PC-3 (cell line): ENCODE results near the gene RGS10. TPM values are rescaled to one million over a fixed set of nuclear protein-coding genes. Genes with fewer than 3 reads are reported as not detected.

Experiments
- ATAC-seq: fragments of 200-7000 bp; cut with Tn5 transposase; 2 replicates; pipeline ENCODE4 v1.9.1; 2020; ENCODE audit warnings: mild to moderate bottlenecking, moderate library complexity
- BruUV-seq: library from RNA; stranded (reverse); fragments of 400-500 nt; replicated peaks from 2 replicates; lab custom pipeline; 2021; lab: Mats Ljungman, UMichigan
- CTCF ChIA-PET: fragments of 300-600 bp; sonication (Branson Sonifier 250); formaldehyde crosslinking; loops from one replicate; lab custom pipeline; 2022; ENCODE audit warnings: antibody characterized with exemption; lab: Charles Lee
- POLR2A ChIA-PET: fragments of 300-600 bp; sonication (Branson Sonifier 250); formaldehyde crosslinking; loops from one replicate; lab custom pipeline; 2022; ENCODE audit warnings: antibody characterized with exemption; ENCODE audit not compliant: unreplicated experiment; lab: Charles Lee
- DNase-seq: peaks from one replicate; pipeline ENCODE4 v3.0.0-alpha.2; 2015
- H2AFZ ChIP-seq: fragments of 300-600 bp; sonication (generic); 2 replicates; pipeline ENCODE4 v1.6.0; 2016; ENCODE audit warnings: antibody characterized with exemption, low read length
- H3F3A ChIP-seq: fragments of 300-600 bp; sonication (generic); one replicate; pipeline ENCODE4 v1.6.0; 2017; ENCODE audit warnings: antibody characterized with exemption, low read length, control low read depth, mild to moderate bottlenecking; ENCODE audit not compliant: unreplicated experiment
- H3K27ac ChIP-seq: fragments of 300-600 bp; sonication (generic); 2 replicates; pipeline ENCODE4 v1.5.1; 2016; ENCODE audit warnings: mild to moderate bottlenecking, low read length
- H3K27me3 ChIP-seq: fragments of 300-600 bp; sonication (generic); 2 replicates; pipeline ENCODE4 v1.6.1; 2016; ENCODE audit warnings: low read length, mixed read lengths
- H3K36me3 ChIP-seq: fragments of 300-600 bp; sonication (generic); 2 replicates; pipeline ENCODE4 v1.6.1; 2016; ENCODE audit warnings: low read depth, mixed run types, low read length, mixed read lengths
- H3K4me1 ChIP-seq: fragments of 300-600 bp; sonication (generic); 2 replicates; pipeline ENCODE4 v1.5.1; 2016; ENCODE audit warnings: low read length; ENCODE audit not compliant: insufficient read depth
- H3K4me2 ChIP-seq: fragments of 300-600 bp; sonication (generic); 2 replicates; pipeline ENCODE4 v1.6.0; 2016; ENCODE audit warnings: low read length
- H3K4me3 ChIP-seq: fragments of 300-600 bp; sonication (generic); 2 replicates; pipeline ENCODE4 v1.5.1; 2016; ENCODE audit warnings: mild to moderate bottlenecking, low read length, mixed read lengths
- H3K79me2 ChIP-seq: fragments of 300-600 bp; sonication (generic); 2 replicates; pipeline ENCODE4 v1.6.1; 2017; ENCODE audit warnings: low read length, mixed read lengths
- H3K9ac ChIP-seq: fragments of 300-600 bp; sonication (generic); 2 replicates; pipeline ENCODE4 v1.6.0; 2016; ENCODE audit warnings: mild to moderate bottlenecking, low read length
- H3K9me2 ChIP-seq: fragments of 300-600 bp; sonication (generic); replicated peaks from 2 replicates; pipeline ENCODE4 v1.6.1; 2016; ENCODE audit warnings: mixed run types, low read length, mixed read lengths
- H3K9me3 ChIP-seq: fragments of 300-600 bp; sonication (generic); 2 replicates; pipeline ENCODE4 v1.6.1; 2016; ENCODE audit warnings: low read length, mixed read lengths
- H4K20me1 ChIP-seq: fragments of 300-600 bp; sonication (generic); 2 replicates; pipeline ENCODE4 v1.6.1; 2016; ENCODE audit warnings: low read length, mixed read lengths
- CTCF ChIP-seq: fragments of 300-600 bp; sonication (generic); conservative IDR thresholded peaks from 2 replicates; pipeline ENCODE4 v1.5.1; 2017; ENCODE audit warnings: antibody characterized with exemption, low read depth, mild to moderate bottlenecking, low read length
- EZH2 ChIP-seq: fragments of 300-600 bp; sonication (generic); IDR thresholded peaks from one replicate; pipeline ENCODE4 v1.6.1; 2017; ENCODE audit warnings: antibody characterized with exemption, mild to moderate bottlenecking, low read length; ENCODE audit not compliant: unreplicated experiment
- EZH2phosphoT487 ChIP-seq: fragments of 300-600 bp; sonication (generic); IDR thresholded peaks from 2 replicates; pipeline ENCODE4 v1.6.1; 2018; ENCODE audit warnings: mild to moderate bottlenecking, antibody characterized with exemption, low read length, borderline replicate concordance
- intact Hi-C: fragments of 100-400 bp; cut with micrococcal nuclease; formaldehyde crosslinking; loops from 2 replicates; pipeline ENCODE4 v1.9.0; 2023
- total RNA-seq: library from RNA; depleted of rRNA; stranded (reverse); fragments of >200 nt; gene quantifications from 2 replicates; pipeline ENCODE4 v1.2.3, GENCODE V29; 2014

RGS10 gene
- total RNA-seq, 1 experiment from 2014 or later = 27.6 TPM

GRCh38 chr10:119505588-119506315, 36.8 kb downstream of the RGS10 start:
- H3K4me1 ChIP-seq = no peaks in the 10 kb centered on the region
- no peaks in the 10 kb centered on the region for H3K36me3 ChIP-seq
- intact Hi-C loops = no loop called here
- H3K9me3 ChIP-seq = no peaks in the 10 kb centered on the region
- no peaks in the 10 kb centered on the region for H4K20me1 ChIP-seq
- POLR2A ChIA-PET = no interaction called here
- no peak for TF ChIP-seq CTCF
- TF ChIP-seq EZH2 = no peak
- no peak for TF ChIP-seq EZH2phosphoT487
- no peak overlapping the region for H3K4me2 ChIP-seq
- H3K4me3 ChIP-seq = no peak overlapping the region
- no peak overlapping the region for H2AFZ ChIP-seq
- no TSS peak for BruUV-seq
- H3K27me3 ChIP-seq = no peaks in the 10 kb centered on the region
- CTCF ChIA-PET = no interaction called here
- ATAC-seq (no peak), DNase-seq (no peak)
- H3K9ac ChIP-seq = no peak overlapping the region
- no peaks in the 10 kb centered on the region for H3K79me2 ChIP-seq
- H3K27ac ChIP-seq = no peak overlapping the region
- H3K9me2 ChIP-seq = no peaks in the 10 kb centered on the region
- H3F3A ChIP-seq = no peaks in the 10 kb centered on the region

GRCh38 chr10:119505131-119505551, 37.4 kb downstream of the RGS10 start:
- Histone ChIP-seq H3K27ac (no peak overlapping the region), H3K9me3 (no peaks in the 10 kb centered on the region), H3K4me2 (no peak overlapping the region), H3K4me3 (no peak overlapping the region), H3K9me2 (no peaks in the 10 kb centered on the region), H3K36me3 (no peaks in the 10 kb centered on the region), H3K79me2 (no peaks in the 10 kb centered on the region), H3F3A (no peaks in the 10 kb centered on the region), H2AFZ (no peak overlapping the region), H4K20me1 (no peaks in the 10 kb centered on the region), H3K4me1 (no peaks in the 10 kb centered on the region), H3K9ac (no peak overlapping the region), H3K27me3 (no peaks in the 10 kb centered on the region)
- POLR2A ChIA-PET = no interaction called here
- no TSS peak for BruUV-seq
- no peak for TF ChIP-seq CTCF
- TF ChIP-seq EZH2 = no peak
- no peak for TF ChIP-seq EZH2phosphoT487
- ATAC-seq (no peak), DNase-seq (no peak)
- intact Hi-C loops = no loop called here
- CTCF ChIA-PET = no interaction called here

DNA sequence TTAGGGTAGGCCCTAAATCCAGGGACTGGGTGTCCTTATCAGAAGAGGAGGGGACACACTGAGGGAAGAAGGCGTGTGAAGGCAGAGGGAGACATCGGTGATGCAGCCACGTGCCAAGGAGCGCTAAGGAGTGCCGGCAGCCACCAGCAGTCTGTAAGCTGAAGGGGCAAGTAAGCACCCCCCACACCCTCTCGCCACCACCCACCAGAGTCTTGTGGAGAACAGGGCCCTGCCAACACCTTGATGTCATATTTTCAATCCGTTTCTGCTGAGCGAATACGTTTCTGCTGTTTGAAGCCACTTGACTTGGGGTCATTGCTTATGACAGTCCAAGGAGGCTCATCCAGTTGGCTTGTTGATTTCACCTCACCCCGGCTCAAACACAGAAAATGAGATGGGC, 37.9 kb downstream of the RGS10 start:
- Histone ChIP-seq H3K36me3 (no peaks in the 10 kb centered on the region; the same call in 1 of the 2 replicates), H3K9me2 (no peaks in the 10 kb centered on the region), H3F3A (no peaks in the 10 kb centered on the region), H3K9me3 (no peaks in the 10 kb centered on the region), H4K20me1 (no peaks in the 10 kb centered on the region), H3K27ac (no peak overlapping the region), H3K4me3 (no peak overlapping the region), H3K9ac (no peak overlapping the region), H2AFZ (no peak overlapping the region), H3K4me2 (no peak overlapping the region), H3K79me2 (no peaks in the 10 kb centered on the region), H3K4me1 (no peaks in the 10 kb centered on the region), H3K27me3 (no peaks in the 10 kb centered on the region)
- intact Hi-C loops = no loop called here
- no TSS peak for BruUV-seq
- ATAC-seq (no peak), DNase-seq (no peak)
- ChIA-PET POLR2A (no interaction called here), CTCF (no interaction called here)
- TF ChIP-seq EZH2phosphoT487 (no peak), CTCF (no peak), EZH2 (no peak)
